Glutamatergic neuron (in vitro differentiated cells): ENCODE measurements around the gene HNF1B. TPM values are rescaled to one million over a fixed set of nuclear protein-coding genes. Genes with fewer than 3 reads are reported as not detected.
A peak's percentile ranks its signal among the peaks of the same experiment; 100 is the strongest.

ENCODE experiments used
- DNase-seq: peaks from one replicate; pipeline ENCODE4 v3.0.0; 2022
- H3K27ac Mint-ChIP-seq: one replicate; pipeline ENCODE4 v1.8.0; 2020; ENCODE audit warnings: mild to moderate bottlenecking, mixed read lengths, inconsistent platforms; ENCODE audit not compliant: unreplicated experiment
- H3K27me3 Mint-ChIP-seq: one replicate; pipeline ENCODE4 v1.8.0; 2020; ENCODE audit warnings: mild to moderate bottlenecking, moderate library complexity, mixed read lengths, inconsistent platforms; ENCODE audit not compliant: unreplicated experiment
- H3K36me3 Mint-ChIP-seq: one replicate; pipeline ENCODE4 v1.8.0; 2020; ENCODE audit warnings: mild to moderate bottlenecking, mixed read lengths, inconsistent platforms; ENCODE audit not compliant: unreplicated experiment
- H3K4me1 Mint-ChIP-seq: one replicate; pipeline ENCODE4 v1.8.0; 2020; ENCODE audit warnings: mild to moderate bottlenecking, low read depth, mixed read lengths, inconsistent platforms; ENCODE audit not compliant: unreplicated experiment
- H3K4me3 Mint-ChIP-seq: one replicate; pipeline ENCODE4 v1.8.0; 2020; ENCODE audit warnings: mild to moderate bottlenecking, mixed read lengths, inconsistent platforms; ENCODE audit not compliant: unreplicated experiment
- H3K9me3 Mint-ChIP-seq: one replicate; pipeline ENCODE4 v1.8.0; 2020; ENCODE audit warnings: mild to moderate bottlenecking, moderate library complexity, mixed read lengths, inconsistent platforms; ENCODE audit not compliant: unreplicated experiment
- CTCF ChIP-seq: fragments of 200-600 bp; sonication (generic); IDR thresholded peaks from one replicate; pipeline ENCODE4 v1.5.0; 2021; ENCODE audit not compliant: partially characterized antibody, unreplicated experiment
- total RNA-seq: library from RNA; stranded (reverse); fragmentation: NEBNext Ultra II Directional; extraction: Animal tissue kit (Norgen Biotek cat#: 25700); gene quantifications from one replicate; pipeline ENCODE4 v1.2.1, GENCODE V29; 2021; ENCODE audit not compliant: unreplicated experiment

HNF1B gene
- total RNA-seq, 1 donor from 2014 or later: not detected

- peak; percentile 75 for TF ChIP-seq CTCF
- Mint-ChIP-seq H3K27ac (no peak overlapping the region), H3K36me3 (no peaks in the 10 kb centered on the region), H3K9me3 (no peaks in the 10 kb centered on the region), H3K4me3 (no peak overlapping the region), H3K4me1 (no peaks in the 10 kb centered on the region), H3K27me3 (no peaks in the 10 kb centered on the region)
- peak; percentile 78 for DNase-seq
These were observed 26.0 kb upstream of the HNF1B start for GRCh38 chr17:37770631-37771518.

- DNase-seq: no peak
- no peak overlapping the region for H3K27ac Mint-ChIP-seq
- H3K9me3 Mint-ChIP-seq: no peaks in the 10 kb centered on the region
- H3K36me3 Mint-ChIP-seq: no peaks in the 10 kb centered on the region
- H3K27me3 Mint-ChIP-seq: no peaks in the 10 kb centered on the region
- no peaks in the 10 kb centered on the region for H3K4me1 Mint-ChIP-seq
- H3K4me3 Mint-ChIP-seq: no peak overlapping the region
- TF ChIP-seq CTCF: no peak
These were observed 24.2 kb upstream of the HNF1B start for GRCh38 chr17:37769050-37769449.

GRCh38 chr17:37768438-37768837 is 23.6 kb upstream of the HNF1B start:
- Mint-ChIP-seq H3K36me3 (no peaks in the 10 kb centered on the region), H3K27me3 (no peaks in the 10 kb centered on the region), H3K9me3 (no peaks in the 10 kb centered on the region), H3K27ac (no peak overlapping the region), H3K4me1 (no peaks in the 10 kb centered on the region), H3K4me3 (no peak overlapping the region)
- DNase-seq: no peak
- TF ChIP-seq CTCF: no peak

- no peaks in the 10 kb centered on the region for H3K4me1 Mint-ChIP-seq
- no peak for DNase-seq
- H3K4me3 Mint-ChIP-seq: no peak overlapping the region
- H3K9me3 Mint-ChIP-seq: no peaks in the 10 kb centered on the region
- no peak for TF ChIP-seq CTCF
- no peaks in the 10 kb centered on the region for H3K36me3 Mint-ChIP-seq
- no peaks in the 10 kb centered on the region for H3K27me3 Mint-ChIP-seq
- H3K27ac Mint-ChIP-seq: no peak overlapping the region
These were observed 22.1 kb upstream of the HNF1B start for GRCh38 chr17:37766971-37767370.

- H3K9me3 Mint-ChIP-seq: no peaks in the 10 kb centered on the region
- H3K4me1 Mint-ChIP-seq: no peaks in the 10 kb centered on the region
- no peaks in the 10 kb centered on the region for H3K27me3 Mint-ChIP-seq
- no peaks in the 10 kb centered on the region for H3K36me3 Mint-ChIP-seq
- H3K27ac Mint-ChIP-seq: no peak overlapping the region
- DNase-seq: no peak
- TF ChIP-seq CTCF: no peak
- H3K4me3 Mint-ChIP-seq: no peak overlapping the region
These were observed 19.5 kb upstream of the HNF1B start for GRCh38 chr17:37764383-37764782.
